ENCODE data around the gene CTSH. TPM values are rescaled to one million over a fixed set of nuclear protein-coding genes. Genes with fewer than 3 reads are reported as not detected.

Gene CTSH
- total RNA-seq, 1 donor from 2014 or later: 141 TPM

GRCh38 chr15:78925956-78926743, 18.7 kb downstream of the CTSH start:
- no peak for TF ChIP-seq CTCF (IDR thresholded peaks at IDR 0.05; ENCODE audit: unreplicated experiment)
- DNase-seq (ENCODE audit: low spot score in 2 of 2, unreplicated experiment in 2 of 2): no peak
- Mint-ChIP-seq H3K27ac (no peak overlapping the region), H3K36me3 (peaks cover 40% of the 10 kb centered on the region), H3K27me3 (ENCODE audit: low read depth) (no peaks in the 10 kb centered on the region), H3K4me3 (no peak overlapping the region), H3K4me1 (peaks cover 28% of the 10 kb centered on the region), H3K9me3 (no peaks in the 10 kb centered on the region)

GRCh38 chr15:78925076-78925624, 19.7 kb downstream of the CTSH start:
- no peak for TF ChIP-seq CTCF (IDR thresholded peaks at IDR 0.05; ENCODE audit: unreplicated experiment)

GRCh38 chr15:78923480-78924360, 21.1 kb downstream of the CTSH start:
- H3K4me3 Mint-ChIP-seq: no peak overlapping the region
- H3K36me3 Mint-ChIP-seq: peaks cover 43% of the 10 kb centered on the region
- DNase-seq (ENCODE audit: low spot score in 2 of 2, unreplicated experiment in 2 of 2): no peak
- TF ChIP-seq CTCF (IDR thresholded peaks at IDR 0.05; ENCODE audit: unreplicated experiment): no peak
- peaks cover 8% of the 10 kb centered on the region for H3K4me1 Mint-ChIP-seq
- H3K9me3 Mint-ChIP-seq: no peaks in the 10 kb centered on the region
- H3K27ac Mint-ChIP-seq: peak overlapping the region; percentile 23
- H3K27me3 Mint-ChIP-seq (ENCODE audit: low read depth): no peaks in the 10 kb centered on the region

More at GRCh38 chr15:78925076-78925624, 19.7 kb downstream of the CTSH start:
- Mint-ChIP-seq H3K27me3 (ENCODE audit: low read depth) (no peaks in the 10 kb centered on the region), H3K4me1 (peaks cover 20% of the 10 kb centered on the region), H3K27ac (no peak overlapping the region), H3K4me3 (no peak overlapping the region), H3K36me3 (peaks cover 39% of the 10 kb centered on the region), H3K9me3 (no peaks in the 10 kb centered on the region)
- no peak for DNase-seq (ENCODE audit: low spot score in 2 of 2, unreplicated experiment in 2 of 2)

DNA sequence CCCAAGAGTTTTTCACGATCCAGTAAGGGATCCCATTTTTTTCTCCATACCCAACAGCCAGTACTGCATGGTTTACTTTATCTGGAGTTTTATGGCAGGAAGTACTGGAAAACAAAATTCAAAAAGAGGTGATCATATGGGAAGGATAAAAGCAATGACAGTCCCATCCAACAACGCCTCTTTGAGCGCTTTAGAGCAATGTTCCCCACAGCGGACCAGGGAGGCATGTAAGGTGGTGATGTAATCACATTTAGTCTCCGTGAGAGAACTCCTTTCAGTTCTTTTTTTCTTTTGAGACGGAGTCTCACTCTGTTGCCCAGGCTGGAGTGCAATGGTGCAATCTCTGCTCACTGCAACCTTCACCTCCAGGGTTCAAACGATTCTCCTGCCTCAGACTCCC, 21.8 kb downstream of the CTSH start:
- H3K4me1 Mint-ChIP-seq: peaks cover 8% of the 10 kb centered on the region
- H3K4me3 Mint-ChIP-seq: no peak overlapping the region
- H3K27me3 Mint-ChIP-seq (ENCODE audit: low read depth): no peaks in the 10 kb centered on the region
- H3K9me3 Mint-ChIP-seq: no peaks in the 10 kb centered on the region
- H3K27ac Mint-ChIP-seq: peak overlapping the region; percentile 87
- peaks cover 44% of the 10 kb centered on the region for H3K36me3 Mint-ChIP-seq
- no peak for TF ChIP-seq CTCF (IDR thresholded peaks at IDR 0.05; ENCODE audit: unreplicated experiment)
- no peak for DNase-seq (ENCODE audit: low spot score in 2 of 2, unreplicated experiment in 2 of 2)

GRCh38 chr15:78922527-78922926, 22.3 kb downstream of the CTSH start:
- Mint-ChIP-seq H3K4me3 (no peak overlapping the region), H3K27ac (peak overlapping the region; percentile 87), H3K9me3 (no peaks in the 10 kb centered on the region), H3K36me3 (peaks cover 40% of the 10 kb centered on the region), H3K27me3 (ENCODE audit: low read depth) (no peaks in the 10 kb centered on the region), H3K4me1 (peaks cover 8% of the 10 kb centered on the region)
- no peak for TF ChIP-seq CTCF (IDR thresholded peaks at IDR 0.05; ENCODE audit: unreplicated experiment)
- no peak for DNase-seq (ENCODE audit: low spot score in 2 of 2, unreplicated experiment in 2 of 2)

Measured in mesothelial cell of epicardium (in vitro differentiated cells).